ENCODE data around the gene MAN2B1. TPM values are rescaled to one million over a fixed set of nuclear protein-coding genes. Genes with fewer than 3 reads are reported as not detected.
"Not testable (repeated sequence)": the region's sequence is repeated elsewhere in the genome, so short reads cannot be mapped to it uniquely, and the experiment has no call there.

Gene MAN2B1
- 10 to 100 TPM; 22.6 to 26.6 TPM for polyA plus RNA-seq

GRCh38 chr19:12666265-12667048 is at the start of gene MAN2B1, which contains the start of gene WDR83:
MAN2B1 (minus strand) TSS chr19:12666742; CDS start chr19:12666701, 41 bp downstream.
WDR83 (plus strand) TSS chr19:12666807; CDS start chr19:12669791, 2,984 bp downstream.
- Histone ChIP-seq H3K4me3 (ENCODE audit: low read depth in 1 of 2, low read length in 2 of 2) (peak within 1 kb of the TSS; percentile 88 to 92), H3K4me1 (ENCODE audit: control insufficient read depth in 2 of 2, insufficient read depth in 2 of 2, low read length in 1 of 2) (peaks cover 21 to 25% of the 10 kb centered on the region in 2 donors), H3K36me3 (ENCODE audit: control insufficient read depth in 2 of 2, insufficient read depth in 2 of 2, low read length in 1 of 2) (peaks cover 0 to 17% of the 10 kb centered on the region in 2 donors), H3K9me3 (ENCODE audit: control insufficient read depth in 2 of 2, insufficient read depth in 1 of 2, low read depth in 1 of 2, low read length in 1 of 2) (no peaks in the 10 kb centered on the region), H3K27me3 (ENCODE audit: control insufficient read depth in 1 of 2, insufficient read depth in 2 of 2, low read length in 2 of 2) (no peaks in the 10 kb centered on the region), H3K27ac (ENCODE audit: low read depth in 2 of 2, low read length in 1 of 2) (peak within 1 kb of the TSS; percentile 67 to 74)
- 1 to 2% methylated on average over 43 to 46 of the region's 46 CpGs for WGBS, 2 donors

GRCh38 chr19:12715929-12716328 is 49.4 kb upstream of the MAN2B1 start:
- H3K4me1 ChIP-seq (ENCODE audit: control insufficient read depth in 2 of 2, insufficient read depth in 2 of 2, low read length in 1 of 2) = peaks cover 0 to 7% of the 10 kb centered on the region in 2 donors
- H3K9me3 ChIP-seq (ENCODE audit: control insufficient read depth in 2 of 2, insufficient read depth in 1 of 2, low read depth in 1 of 2, low read length in 1 of 2) = no peaks in the 10 kb centered on the region
- no peaks in the 10 kb centered on the region for H3K27me3 ChIP-seq (ENCODE audit: control insufficient read depth in 1 of 2, insufficient read depth in 2 of 2, low read length in 2 of 2)
- H3K27ac ChIP-seq (ENCODE audit: low read depth in 2 of 2, low read length in 1 of 2) = no peak overlapping the region
- peaks cover 14 to 37% of the 10 kb centered on the region in 2 donors for H3K36me3 ChIP-seq (ENCODE audit: control insufficient read depth in 2 of 2, insufficient read depth in 2 of 2, low read length in 1 of 2)
- no peak overlapping the region for H3K4me3 ChIP-seq (ENCODE audit: low read depth in 1 of 2, low read length in 2 of 2)
- 96 to 99% methylated on average over 3 of the region's 3 CpGs for WGBS, 2 donors

- Histone ChIP-seq H3K4me3 (ENCODE audit: low read depth in 1 of 2, low read length in 2 of 2) (no peak overlapping the region), H3K27me3 (ENCODE audit: control insufficient read depth in 1 of 2, insufficient read depth in 2 of 2, low read length in 2 of 2) (no peaks in the 10 kb centered on the region), H3K36me3 (ENCODE audit: control insufficient read depth in 2 of 2, insufficient read depth in 2 of 2, low read length in 1 of 2) (peaks cover 17 to 42% of the 10 kb centered on the region in 2 donors), H3K9me3 (ENCODE audit: control insufficient read depth in 2 of 2, insufficient read depth in 1 of 2, low read depth in 1 of 2, low read length in 1 of 2) (no peaks in the 10 kb centered on the region), H3K27ac (ENCODE audit: low read depth in 2 of 2, low read length in 1 of 2) (no peak overlapping the region), H3K4me1 (ENCODE audit: control insufficient read depth in 2 of 2, insufficient read depth in 2 of 2, low read length in 1 of 2) (peaks cover 0 to 4% of the 10 kb centered on the region in 2 donors)
- WGBS, 2 donors = 94 to 95% methylated on average over 15 of the region's 15 CpGs
Observed at GRCh38 chr19:12715102-12715501, 48.6 kb upstream of the MAN2B1 start.

GRCh38 chr19:12713304-12713703 is 46.8 kb upstream of the MAN2B1 start:
- H3K4me3 ChIP-seq (ENCODE audit: low read depth in 1 of 2, low read length in 2 of 2); H3K9me3 ChIP-seq (ENCODE audit: control insufficient read depth in 2 of 2, insufficient read depth in 1 of 2, low read depth in 1 of 2, low read length in 1 of 2); H3K27ac ChIP-seq (ENCODE audit: low read depth in 2 of 2, low read length in 1 of 2); H3K4me1 ChIP-seq (ENCODE audit: control insufficient read depth in 2 of 2, insufficient read depth in 2 of 2, low read length in 1 of 2); H3K27me3 ChIP-seq (ENCODE audit: control insufficient read depth in 1 of 2, insufficient read depth in 2 of 2, low read length in 2 of 2): not testable (repeated sequence)
- peaks cover 19 to 42% of the 10 kb centered on the region in 2 donors for H3K36me3 ChIP-seq (ENCODE audit: control insufficient read depth in 2 of 2, insufficient read depth in 2 of 2, low read length in 1 of 2)
- WGBS, 2 donors = 90 to 95% methylated on average over 9 of the region's 9 CpGs

- WGBS, 2 donors = 41 to 64% methylated on average over 9 to 12 of the region's 14 CpGs
- not testable (repeated sequence) for H3K4me1 ChIP-seq (ENCODE audit: control insufficient read depth in 2 of 2, insufficient read depth in 2 of 2, low read length in 1 of 2); H3K27me3 ChIP-seq (ENCODE audit: control insufficient read depth in 1 of 2, insufficient read depth in 2 of 2, low read length in 2 of 2); H3K9me3 ChIP-seq (ENCODE audit: control insufficient read depth in 2 of 2, insufficient read depth in 1 of 2, low read depth in 1 of 2, low read length in 1 of 2); H3K4me3 ChIP-seq (ENCODE audit: low read depth in 1 of 2, low read length in 2 of 2); H3K27ac ChIP-seq (ENCODE audit: low read depth in 2 of 2, low read length in 1 of 2)
- H3K36me3 ChIP-seq (ENCODE audit: control insufficient read depth in 2 of 2, insufficient read depth in 2 of 2, low read length in 1 of 2) = peaks cover 19 to 42% of the 10 kb centered on the region in 2 donors
Observed at GRCh38 chr19:12712077-12712476, 45.5 kb upstream of the MAN2B1 start.

- no peaks in the 10 kb centered on the region for H3K27me3 ChIP-seq (ENCODE audit: control insufficient read depth in 1 of 2, insufficient read depth in 2 of 2, low read length in 2 of 2)
- no peaks in the 10 kb centered on the region for H3K4me1 ChIP-seq (ENCODE audit: control insufficient read depth in 2 of 2, insufficient read depth in 2 of 2, low read length in 1 of 2)
- WGBS, 2 donors = 93 to 94% methylated on average over 17 of the region's 17 CpGs
- H3K9me3 ChIP-seq (ENCODE audit: control insufficient read depth in 2 of 2, insufficient read depth in 1 of 2, low read depth in 1 of 2, low read length in 1 of 2) = no peaks in the 10 kb centered on the region
- H3K36me3 ChIP-seq (ENCODE audit: control insufficient read depth in 2 of 2, insufficient read depth in 2 of 2, low read length in 1 of 2) = peaks cover 23 to 45% of the 10 kb centered on the region in 2 donors
- H3K27ac ChIP-seq (ENCODE audit: low read depth in 2 of 2, low read length in 1 of 2) = no peak overlapping the region
- no peak overlapping the region for H3K4me3 ChIP-seq (ENCODE audit: low read depth in 1 of 2, low read length in 2 of 2)
Observed at GRCh38 chr19:12711187-12711586, 44.6 kb upstream of the MAN2B1 start.

GRCh38 chr19:12708641-12709040 is 42.1 kb upstream of the MAN2B1 start:
- 94 to 95% methylated on average over 8 of the region's 8 CpGs for WGBS, 2 donors
- no peaks in the 10 kb centered on the region for H3K9me3 ChIP-seq (ENCODE audit: control insufficient read depth in 2 of 2, insufficient read depth in 1 of 2, low read depth in 1 of 2, low read length in 1 of 2)
- no peaks in the 10 kb centered on the region for H3K27me3 ChIP-seq (ENCODE audit: control insufficient read depth in 1 of 2, insufficient read depth in 2 of 2, low read length in 2 of 2)
- H3K4me3 ChIP-seq (ENCODE audit: low read depth in 1 of 2, low read length in 2 of 2) = no peak overlapping the region
- peaks cover 25 to 44% of the 10 kb centered on the region in 2 donors for H3K36me3 ChIP-seq (ENCODE audit: control insufficient read depth in 2 of 2, insufficient read depth in 2 of 2, low read length in 1 of 2)
- H3K27ac ChIP-seq (ENCODE audit: low read depth in 2 of 2, low read length in 1 of 2) = no peak overlapping the region
- no peaks in the 10 kb centered on the region for H3K4me1 ChIP-seq (ENCODE audit: control insufficient read depth in 2 of 2, insufficient read depth in 2 of 2, low read length in 1 of 2)

GRCh38 chr19:12706332-12706718 is 39.8 kb upstream of the MAN2B1 start:
- H3K4me3 ChIP-seq (ENCODE audit: low read depth in 1 of 2, low read length in 2 of 2) = no peak overlapping the region
- H3K27ac ChIP-seq (ENCODE audit: low read depth in 2 of 2, low read length in 1 of 2) = no peak overlapping the region
- H3K27me3 ChIP-seq (ENCODE audit: control insufficient read depth in 1 of 2, insufficient read depth in 2 of 2, low read length in 2 of 2) = no peaks in the 10 kb centered on the region
- 93 to 95% methylated on average over 13 of the region's 13 CpGs for WGBS, 2 donors
- no peaks in the 10 kb centered on the region for H3K4me1 ChIP-seq (ENCODE audit: control insufficient read depth in 2 of 2, insufficient read depth in 2 of 2, low read length in 1 of 2)
- no peaks in the 10 kb centered on the region for H3K9me3 ChIP-seq (ENCODE audit: control insufficient read depth in 2 of 2, insufficient read depth in 1 of 2, low read depth in 1 of 2, low read length in 1 of 2)
- peaks cover 31 to 56% of the 10 kb centered on the region in 2 donors for H3K36me3 ChIP-seq (ENCODE audit: control insufficient read depth in 2 of 2, insufficient read depth in 2 of 2, low read length in 1 of 2)

GRCh38 chr19:12705654-12706331 is 39.3 kb upstream of the MAN2B1 start:
- Histone ChIP-seq H3K36me3 (ENCODE audit: control insufficient read depth in 2 of 2, insufficient read depth in 2 of 2, low read length in 1 of 2) (peaks cover 33 to 58% of the 10 kb centered on the region in 2 donors), H3K4me3 (ENCODE audit: low read depth in 1 of 2, low read length in 2 of 2) (no peak overlapping the region), H3K4me1 (ENCODE audit: control insufficient read depth in 2 of 2, insufficient read depth in 2 of 2, low read length in 1 of 2) (no peaks in the 10 kb centered on the region), H3K27ac (ENCODE audit: low read depth in 2 of 2, low read length in 1 of 2) (no peak overlapping the region), H3K9me3 (ENCODE audit: control insufficient read depth in 2 of 2, insufficient read depth in 1 of 2, low read depth in 1 of 2, low read length in 1 of 2) (no peaks in the 10 kb centered on the region), H3K27me3 (ENCODE audit: control insufficient read depth in 1 of 2, insufficient read depth in 2 of 2, low read length in 2 of 2) (no peaks in the 10 kb centered on the region)
- WGBS, 2 donors = 90 to 92% methylated on average over 29 of the region's 29 CpGs
